HepG2 (cell line): ENCODE data around the gene CCDC34. TPM values are rescaled to one million over a fixed set of nuclear protein-coding genes. Genes with fewer than 3 reads are reported as not detected.

ENCODE experiments used
- ARNT2 ChIP-seq: sonication (generic); formaldehyde crosslinking; IDR thresholded peaks from 2 replicates; pipeline ENCODE4 v1.8.0; 2022; ENCODE audit warnings: mild to moderate bottlenecking, low read depth, missing genetic modification reagents, moderate library complexity
- BORCS8-MEF2B ChIP-seq: sonication (generic); formaldehyde crosslinking; IDR thresholded peaks from 2 replicates; pipeline ENCODE4 v1.8.0; 2022; ENCODE audit warnings: mild to moderate bottlenecking, missing genetic modification reagents
- FOXK2 ChIP-seq: fragments of 450-650 bp; IDR thresholded peaks from 2 replicates; pipeline ENCODE4 v1.6.1; 2016
- GZF1 ChIP-seq: sonication (generic); formaldehyde crosslinking; IDR thresholded peaks from 2 replicates; pipeline ENCODE4 v1.5.1; 2020; ENCODE audit warnings: mild to moderate bottlenecking, missing genetic modification reagents
- KDM2A ChIP-seq: sonication (generic); formaldehyde crosslinking; IDR thresholded peaks from 2 replicates; pipeline ENCODE4 v1.4.0; 2020; ENCODE audit warnings: low read depth, missing genetic modification reagents, borderline replicate concordance
- KLF11 ChIP-seq: IDR thresholded peaks from 2 replicates; pipeline ENCODE4 v1.6.1; 2016; ENCODE audit warnings: missing compliant biosample characterization
- PHF20 ChIP-seq: sonication (generic); formaldehyde crosslinking; IDR thresholded peaks from 2 replicates; pipeline ENCODE4 v1.5.0; 2020; ENCODE audit warnings: mild to moderate bottlenecking, missing genetic modification reagents
- SATB2 ChIP-seq: sonication (generic); formaldehyde crosslinking; IDR thresholded peaks from 2 replicates; pipeline ENCODE4 v1.5.0; 2020; ENCODE audit warnings: missing genetic modification reagents
- SCMH1 ChIP-seq: sonication (generic); formaldehyde crosslinking; IDR thresholded peaks from 2 replicates; pipeline ENCODE4 v1.9.0; 2021; ENCODE audit warnings: missing genetic modification reagents, mild to moderate bottlenecking, borderline replicate concordance
- SYNCRIP ChIP-seq: fragments of 200-400 bp; formaldehyde crosslinking; IDR thresholded peaks from 2 replicates; pipeline ENCODE4 v1.6.1; 2018; ENCODE audit warnings: mild to moderate bottlenecking, low read depth, low read length; ENCODE audit not compliant: insufficient read depth
- TEF ChIP-seq: sonication (generic); formaldehyde crosslinking; IDR thresholded peaks from 2 replicates; pipeline ENCODE4 v1.5.0; 2020; ENCODE audit warnings: missing genetic modification reagents
- THAP9 ChIP-seq: sonication (generic); formaldehyde crosslinking; IDR thresholded peaks from 2 replicates; pipeline ENCODE4; 2020; ENCODE audit warnings: missing genetic modification reagents, mild to moderate bottlenecking, borderline replicate concordance
- ZKSCAN5 ChIP-seq: sonication (generic); formaldehyde crosslinking; IDR thresholded peaks from 2 replicates; pipeline ENCODE4 v1.5.1; 2020; ENCODE audit warnings: mild to moderate bottlenecking, missing genetic modification reagents
- ZNF124 ChIP-seq: sonication (generic); formaldehyde crosslinking; IDR thresholded peaks from 2 replicates; pipeline ENCODE4 v1.4.0; 2020; ENCODE audit warnings: missing genetic modification reagents
- ZNF607 ChIP-seq: sonication (generic); formaldehyde crosslinking; IDR thresholded peaks from 2 replicates; pipeline ENCODE4 v1.5.1; 2020; ENCODE audit warnings: missing genetic modification reagents, mild to moderate bottlenecking, borderline replicate concordance
- ZNF674 ChIP-seq: sonication (generic); formaldehyde crosslinking; IDR thresholded peaks from 2 replicates; pipeline ENCODE4 v1.5.0; 2020; ENCODE audit warnings: low read depth, mild to moderate bottlenecking, missing genetic modification reagents
- ZNF788 ChIP-seq: sonication (generic); formaldehyde crosslinking; IDR thresholded peaks from 2 replicates; pipeline ENCODE4 v1.5.0; 2020; ENCODE audit warnings: mild to moderate bottlenecking, missing genetic modification reagents, borderline replicate concordance
- polyA plus RNA-seq, 8 experiments: library from polyadenylated mRNA; depleted of rRNA in 3 of 8; stranded (reverse) in 7 of 8; unstranded in 1 of 8; fragments of >200 nt; fragmentation: Illumina TruSeq in 4 of 8; extraction: Trizol in 4 of 8; gene quantifications; 2 replicates each; pipeline versions ENCODE4 v1.2.1 to v1.2.3, GENCODE V29; 2011 to 2016; ENCODE audit warnings: low read depth in 4 of 8, missing spikeins in 1 of 8, mixed read lengths in 1 of 8; ENCODE audit not compliant: insufficient read depth in 1 of 8
- total RNA-seq, 5 experiments: library from RNA; depleted of rRNA; stranded (reverse); fragments of >200 nt; fragmentation: Illumina TruSeq; extraction: Trizol; gene quantifications; 2 replicates each; pipeline ENCODE4 v1.2.3, GENCODE V29; 2016; ENCODE audit warnings: low read depth in 1 of 5
- TF ChIP-seq, protein P1 (sequence below): sonication (generic); formaldehyde crosslinking; IDR thresholded peaks from 2 replicates; pipeline ENCODE4 v1.9.0; 2021; ENCODE audit warnings: missing genetic modification reagents, borderline replicate concordance
- TF ChIP-seq, protein P2 (sequence below): sonication (generic); formaldehyde crosslinking; IDR thresholded peaks from 2 replicates; pipeline ENCODE4 v1.9.0; 2021; ENCODE audit warnings: missing genetic modification reagents, borderline replicate concordance

CCDC34 gene
- total and polyA plus RNA-seq, 2 of the 13 experiments (the other 11 are each of a cell fraction or from before 2014, with no cell fraction given) = 7.6 to 34.3 TPM

DNA sequence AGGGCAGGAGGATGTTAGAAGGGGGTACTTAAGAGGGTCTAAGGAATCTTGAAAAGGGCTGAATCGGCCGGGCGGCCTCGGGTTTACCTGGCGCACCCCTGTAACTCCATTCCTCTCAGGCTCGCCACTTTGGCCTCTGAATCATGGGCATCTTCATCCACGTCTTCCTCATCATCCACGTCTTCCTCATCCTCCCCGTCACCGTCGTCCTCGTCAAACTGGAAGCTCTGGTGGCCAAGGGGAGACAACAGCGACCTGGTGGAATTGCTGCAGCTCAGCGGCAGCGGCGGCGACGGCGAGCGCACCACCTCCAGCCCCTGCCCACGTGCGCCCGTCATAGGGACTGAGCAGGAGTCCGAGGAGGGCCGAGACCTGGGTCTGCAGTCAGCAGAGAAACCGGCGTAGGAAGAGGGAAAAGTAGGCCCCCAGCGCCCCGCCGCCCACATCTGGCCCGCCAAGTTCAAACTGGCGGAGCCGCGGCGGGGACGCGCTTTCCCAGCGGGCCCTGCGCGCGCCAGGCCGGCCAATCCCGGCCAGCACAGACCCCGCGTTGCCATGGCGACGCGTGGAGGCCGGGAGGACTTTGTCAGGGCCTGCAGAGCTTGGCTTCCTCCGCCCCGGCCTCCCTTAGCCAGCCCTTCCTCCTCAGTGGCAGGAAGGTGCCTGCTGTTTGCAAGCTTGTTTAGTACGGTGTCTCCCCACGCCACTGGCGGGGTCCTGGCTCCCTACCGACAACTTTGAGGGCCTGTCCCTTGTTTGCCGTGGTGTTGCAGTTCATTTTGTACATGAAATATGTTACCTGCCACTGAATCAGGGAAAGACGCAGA, at the start of gene CCDC34 (continued):
- peak; percentile 69; the same call in 1 of the 2 replicates for TF ChIP-seq ZNF607 (CRISPR knock-in tag)
- TF ChIP-seq ARNT2 = peak; percentile 97
- TF ChIP-seq ZNF124 (CRISPR knock-in tag) = peak; percentile 80
- TF ChIP-seq KDM2A = peak; percentile 100
- TF ChIP-seq, protein P1, sequence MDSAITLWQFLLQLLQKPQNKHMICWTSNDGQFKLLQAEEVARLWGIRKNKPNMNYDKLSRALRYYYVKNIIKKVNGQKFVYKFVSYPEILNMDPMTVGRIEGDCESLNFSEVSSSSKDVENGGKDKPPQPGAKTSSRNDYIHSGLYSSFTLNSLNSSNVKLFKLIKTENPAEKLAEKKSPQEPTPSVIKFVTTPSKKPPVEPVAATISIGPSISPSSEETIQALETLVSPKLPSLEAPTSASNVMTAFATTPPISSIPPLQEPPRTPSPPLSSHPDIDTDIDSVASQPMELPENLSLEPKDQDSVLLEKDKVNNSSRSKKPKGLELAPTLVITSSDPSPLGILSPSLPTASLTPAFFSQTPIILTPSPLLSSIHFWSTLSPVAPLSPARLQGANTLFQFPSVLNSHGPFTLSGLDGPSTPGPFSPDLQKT (CRISPR knock-in tag) = no peak
- no peak for TF ChIP-seq SCMH1 (CRISPR knock-in tag)
- peak; percentile 59; the same call in 1 of the 2 replicates for TF ChIP-seq ZNF788 (CRISPR knock-in tag)
- peak; percentile 94; the same call in 1 of the 2 replicates for TF ChIP-seq BORCS8-MEF2B (CRISPR knock-in tag)
- peak; percentile 69; the same call in 1 of the 2 replicates for TF ChIP-seq KLF11 (CRISPR knock-in tag)
- 0 out of 2 replicates have a peak, but pooled peaks have one; percentile 72 for TF ChIP-seq TEF (CRISPR knock-in tag)
- TF ChIP-seq PHF20 = peak; percentile 83
- peak; percentile 77; the same call in 1 of the 2 replicates for TF ChIP-seq SATB2 (CRISPR knock-in tag)
- TF ChIP-seq ZKSCAN5 (CRISPR knock-in tag) = 0 out of 2 replicates have a peak, but pooled peaks have one; percentile 14
- TF ChIP-seq FOXK2 = no peak
- TF ChIP-seq SYNCRIP = no peak
- no peak for TF ChIP-seq ZNF674 (CRISPR knock-in tag)
- TF ChIP-seq GZF1 (CRISPR knock-in tag) = peak; percentile 76; the same call in 1 of the 2 replicates
- TF ChIP-seq, protein P2, sequence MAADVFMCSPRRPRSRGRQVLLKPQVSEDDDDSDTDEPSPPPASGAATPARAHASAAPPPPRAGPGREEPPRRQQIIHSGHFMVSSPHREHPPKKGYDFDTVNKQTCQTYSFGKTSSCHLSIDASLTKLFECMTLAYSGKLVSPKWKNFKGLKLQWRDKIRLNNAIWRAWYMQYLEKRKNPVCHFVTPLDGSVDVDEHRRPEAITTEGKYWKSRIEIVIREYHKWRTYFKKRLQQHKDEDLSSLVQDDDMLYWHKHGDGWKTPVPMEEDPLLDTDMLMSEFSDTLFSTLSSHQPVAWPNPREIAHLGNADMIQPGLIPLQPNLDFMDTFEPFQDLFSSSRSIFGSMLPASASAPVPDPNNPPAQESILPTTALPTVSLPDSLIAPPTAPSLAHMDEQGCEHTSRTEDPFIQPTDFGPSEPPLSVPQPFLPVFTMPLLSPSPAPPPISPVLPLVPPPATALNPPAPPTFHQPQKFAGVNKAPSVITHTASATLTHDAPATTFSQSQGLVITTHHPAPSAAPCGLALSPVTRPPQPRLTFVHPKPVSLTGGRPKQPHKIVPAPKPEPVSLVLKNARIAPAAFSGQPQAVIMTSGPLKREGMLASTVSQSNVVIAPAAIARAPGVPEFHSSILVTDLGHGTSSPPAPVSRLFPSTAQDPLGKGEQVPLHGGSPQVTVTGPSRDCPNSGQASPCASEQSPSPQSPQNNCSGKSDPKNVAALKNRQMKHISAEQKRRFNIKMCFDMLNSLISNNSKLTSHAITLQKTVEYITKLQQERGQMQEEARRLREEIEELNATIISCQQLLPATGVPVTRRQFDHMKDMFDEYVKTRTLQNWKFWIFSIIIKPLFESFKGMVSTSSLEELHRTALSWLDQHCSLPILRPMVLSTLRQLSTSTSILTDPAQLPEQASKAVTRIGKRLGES (CRISPR knock-in tag) = peak; percentile 76; the same call in 1 of the 2 replicates
- peak; percentile 62; the same call in 1 of the 2 replicates for TF ChIP-seq THAP9 (CRISPR knock-in tag)
